Measurements from ENCODE around the gene LZTS2.

- TF ChIP-seq REST (IDR thresholded peaks at IDR 0.05) (no peak), FOXA1 (IDR thresholded peaks at IDR 0.05) (no peak), YY1 (IDR thresholded peaks at IDR 0.05) (no peak), TAF1 (conservative IDR thresholded peaks at IDR 0.05) (no peak), CTCF (IDR thresholded peaks at IDR 0.05; ENCODE audit: low read depth, low read length, missing input control) (no peak), HNF4G (IDR thresholded peaks at IDR 0.05) (no peak), JUND (IDR thresholded peaks at IDR 0.05) (no peak), RXRA (IDR thresholded peaks at IDR 0.05) (no peak)
Measured at GRCh38 chr10:100976906-100977305, 22.7 kb upstream of the LZTS2 start.
